PFSK-1 (cell line): ENCODE data around the gene CNGA2.

ENCODE experiments used
- POLR2AphosphoS5 ChIP-seq: IDR thresholded peaks from 2 replicates; pipeline ENCODE4 v1.6.1; 2012; ENCODE audit warnings: low read depth, mild to moderate bottlenecking, control low read depth, low read length, moderate library complexity
- REST ChIP-seq, 2 experiments: IDR thresholded peaks; 2 replicates each; pipeline versions ENCODE4 v1.6.1 to v1.8.0; 2011 to 2012; ENCODE audit warnings: low read depth in 2 of 2, low read length in 2 of 2, control low read depth in 1 of 2, inconsistent platforms in 1 of 2, mild to moderate bottlenecking in 1 of 2, moderate library complexity in 1 of 2; ENCODE audit not compliant: insufficient read depth in 1 of 2
- TAF1 ChIP-seq: IDR thresholded peaks from 2 replicates; pipeline ENCODE4 v1.6.1; 2012; ENCODE audit warnings: low read length, control low read depth, borderline replicate concordance; ENCODE audit not compliant: insufficient read depth

DNA sequence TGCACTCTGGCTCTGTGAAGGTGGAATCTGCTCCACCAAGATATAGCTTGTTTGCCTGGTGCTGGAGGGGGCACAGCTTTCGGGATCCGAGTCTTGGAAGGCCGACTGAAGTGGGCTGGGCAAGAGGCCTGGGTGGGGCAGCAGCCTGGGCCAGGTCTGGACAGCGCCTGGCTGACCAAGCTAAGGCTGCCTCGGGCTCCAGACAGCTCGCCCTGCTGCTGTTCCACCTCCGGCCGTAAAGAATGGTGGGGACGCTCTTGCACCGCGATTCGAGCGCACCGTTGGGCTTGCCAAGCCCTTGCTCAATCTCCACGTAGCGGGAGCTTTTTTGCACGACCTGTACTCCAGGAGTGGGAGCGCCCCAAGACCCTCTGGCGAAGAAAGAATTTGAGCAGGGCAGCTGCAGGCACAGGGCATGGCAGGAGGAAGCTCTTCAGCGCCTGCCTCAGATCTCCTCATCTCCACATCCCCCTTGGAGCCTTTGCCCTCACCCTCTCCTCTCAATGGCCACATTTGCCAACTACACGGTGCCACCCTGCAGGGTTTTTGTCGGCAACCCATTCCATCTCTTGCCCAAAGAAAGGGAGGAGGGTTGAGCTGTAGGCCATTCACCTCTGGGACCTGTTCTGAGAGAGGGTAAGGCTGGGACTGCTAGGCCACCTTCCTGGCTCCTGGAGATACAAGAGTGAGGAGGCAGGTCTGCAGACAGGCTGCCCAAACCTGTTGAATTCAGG is 18.9 kb downstream of the CNGA2 start:
- no peak for TF ChIP-seq POLR2AphosphoS5
- TF ChIP-seq REST (IDR thresholded peaks at IDR 0.05; ENCODE audit: insufficient read depth in 1 of 2, low read depth in 2 of 2, low read length in 2 of 2): peak; percentile 58 to 84; a peak in 3 of 4 replicates
- no peak for TF ChIP-seq TAF1
